Fibroblast of pulmonary artery (primary cell): Measurements from ENCODE around the gene NEXN.

Source experiments
- DNase-seq: peaks from one replicate; pipeline ENCODE4 v3.0.0-alpha.2; 2010; ENCODE audit warnings: low read depth
- H3K4me3 ChIP-seq: replicated peaks from 2 replicates; pipeline ENCODE4 v1.5.1; 2011; ENCODE audit warnings: low read depth, mild to moderate bottlenecking, control low read depth, low read length, moderate library complexity
- CTCF ChIP-seq: IDR thresholded peaks from 2 replicates; pipeline ENCODE4 v1.5.1; 2011; ENCODE audit warnings: mild to moderate bottlenecking, control low read depth, low read length, inconsistent platforms; ENCODE audit errors: missing control alignments

NEXN gene

GRCh38 chr1:77858725-77859124, 29.7 kb upstream of the NEXN start:
- H3K4me3 ChIP-seq = no peak overlapping the region
- DNase-seq = no peak
- no peak for TF ChIP-seq CTCF

- no peak overlapping the region for H3K4me3 ChIP-seq
- no peak for DNase-seq
- TF ChIP-seq CTCF = no peak
These were observed 29.2 kb upstream of the NEXN start for GRCh38 chr1:77859248-77859647.

GRCh38 chr1:77866296-77866695, 22.1 kb upstream of the NEXN start:
- TF ChIP-seq CTCF = no peak
- DNase-seq = peak; percentile 14
- H3K4me3 ChIP-seq = no peak overlapping the region

GRCh38 chr1:77872645-77873044, 15.8 kb upstream of the NEXN start:
- no peak for TF ChIP-seq CTCF
- no peak overlapping the region for H3K4me3 ChIP-seq
- no peak for DNase-seq

- DNase-seq = no peak
- TF ChIP-seq CTCF = no peak
- no peak overlapping the region for H3K4me3 ChIP-seq
These were observed 15.0 kb upstream of the NEXN start for GRCh38 chr1:77873461-77873860.

- DNase-seq = peak; percentile 34
- H3K4me3 ChIP-seq = no peak overlapping the region
- no peak for TF ChIP-seq CTCF
These were observed 13.5 kb upstream of the NEXN start for GRCh38 chr1:77874804-77875445.

- H3K4me3 ChIP-seq = no peak overlapping the region
- TF ChIP-seq CTCF = no peak
- peak; percentile 54 for DNase-seq
These were observed 11.5 kb upstream of the NEXN start for GRCh38 chr1:77876884-77877283.
